WTC11 (cell line): ENCODE data around the gene IGHMBP2. TPM values are rescaled to one million over a fixed set of nuclear protein-coding genes. Genes with fewer than 3 reads are reported as not detected.

ENCODE experiments used
- ATAC-seq: fragments of 200-7000 bp; cut with Tn5 transposase; 2 replicates; pipeline ENCODE4 v1.10.0; 2021; ENCODE audit warnings: mild to moderate bottlenecking, moderate library complexity
- CTCF ChIA-PET: fragments of 300-600 bp; sonication (Branson Sonifier 250); formaldehyde crosslinking; loops from one replicate; lab custom pipeline; 2021; ENCODE audit warnings: antibody characterized with exemption; lab: Charles Lee
- POLR2A ChIA-PET: fragments of 350-600 bp; sonication (Branson Sonifier 250); formaldehyde crosslinking; loops from one replicate; lab custom pipeline; 2021; ENCODE audit warnings: antibody characterized with exemption; lab: Charles Lee
- DNase-seq: peaks from one replicate; pipeline ENCODE4 v3.0.0; 2021; ENCODE audit warnings: low spot score
- H3K27ac Mint-ChIP-seq: 2 replicates; pipeline ENCODE4 v1.8.0; 2021; ENCODE audit warnings: mixed read lengths
- H3K27me3 Mint-ChIP-seq: 2 replicates; pipeline ENCODE4 v1.8.0; 2021; ENCODE audit warnings: low read depth, mild to moderate bottlenecking, moderate library complexity, mixed read lengths
- H3K36me3 Mint-ChIP-seq: 2 replicates; pipeline ENCODE4 v1.8.0; 2021; ENCODE audit warnings: mixed read lengths
- H3K4me1 Mint-ChIP-seq: 2 replicates; pipeline ENCODE4 v1.8.0; 2022; ENCODE audit warnings: mixed read lengths
- H3K4me3 Mint-ChIP-seq: 2 replicates; pipeline ENCODE4 v1.8.0; 2021; ENCODE audit warnings: mild to moderate bottlenecking, moderate library complexity, mixed read lengths
- H3K9me3 Mint-ChIP-seq: 2 replicates; pipeline ENCODE4 v1.8.0; 2021; ENCODE audit warnings: mixed read lengths
- ATF3 ChIP-seq: sonication (generic); formaldehyde crosslinking; conservative IDR thresholded peaks from 2 replicates; pipeline ENCODE4 v1.8.1; 2022; ENCODE audit warnings: mild to moderate bottlenecking, missing genetic modification reagents
- CREB1 ChIP-seq: sonication (generic); formaldehyde crosslinking; IDR thresholded peaks from 2 replicates; pipeline ENCODE4 v1.8.0; 2023; ENCODE audit warnings: mild to moderate bottlenecking, missing genetic modification reagents
- GABPB1 ChIP-seq: sonication (generic); formaldehyde crosslinking; IDR thresholded peaks from 2 replicates; pipeline ENCODE4 v1.8.1; 2023; ENCODE audit warnings: mild to moderate bottlenecking, missing genetic modification reagents
- NR2C2 ChIP-seq: sonication (generic); formaldehyde crosslinking; IDR thresholded peaks from 2 replicates; pipeline ENCODE4 v1.8.0; 2022; ENCODE audit warnings: mild to moderate bottlenecking, missing genetic modification reagents
- RELA ChIP-seq: sonication (generic); formaldehyde crosslinking; IDR thresholded peaks from 2 replicates; pipeline ENCODE4 v1.8.1; 2022; ENCODE audit warnings: missing genetic modification reagents, mild to moderate bottlenecking, borderline replicate concordance
- RORB ChIP-seq: fragments of 250-450 bp; sonication (Bioruptor Pico); IDR thresholded peaks from 2 replicates; pipeline ENCODE4 v1.9.0; 2021; ENCODE audit warnings: mild to moderate bottlenecking
- STAT6 ChIP-seq: sonication (generic); formaldehyde crosslinking; conservative IDR thresholded peaks from 2 replicates; pipeline ENCODE4 v1.8.1; 2023; ENCODE audit warnings: mild to moderate bottlenecking, low read depth, missing genetic modification reagents, moderate library complexity
- TEAD1 ChIP-seq: sonication (generic); formaldehyde crosslinking; IDR thresholded peaks from 2 replicates; pipeline ENCODE4 v1.8.0; 2022; ENCODE audit warnings: mild to moderate bottlenecking, missing genetic modification reagents
- ZNF317 ChIP-seq: sonication (generic); formaldehyde crosslinking; IDR thresholded peaks from 2 replicates; pipeline ENCODE4 v1.8.1; 2023; ENCODE audit warnings: low read depth, mild to moderate bottlenecking, moderate library complexity, missing genetic modification reagents, borderline replicate concordance
- ZNF416 ChIP-seq: fragments of 250-450 bp; sonication (Bioruptor Pico); IDR thresholded peaks from 2 replicates; pipeline ENCODE4 v1.9.0; 2021; ENCODE audit warnings: mild to moderate bottlenecking, inconsistent platforms
- total RNA-seq: library from RNA; stranded (reverse); gene quantifications from 3 replicates; pipeline ENCODE4 v1.2.3, GENCODE V29; 2021
- TF ChIP-seq, protein P1 (sequence below): sonication (generic); formaldehyde crosslinking; IDR thresholded peaks from 2 replicates; pipeline ENCODE4 v1.8.0; 2023; ENCODE audit warnings: missing genetic modification reagents
- TF ChIP-seq, protein P2 (sequence below): sonication (generic); formaldehyde crosslinking; IDR thresholded peaks from 2 replicates; pipeline ENCODE4 v1.8.0; 2022; ENCODE audit warnings: mild to moderate bottlenecking, missing genetic modification reagents
- TF ChIP-seq, protein P3 (sequence below): sonication (generic); formaldehyde crosslinking; IDR thresholded peaks from 2 replicates; pipeline ENCODE4 v1.8.1; 2023; ENCODE audit warnings: mild to moderate bottlenecking, missing genetic modification reagents, moderate library complexity
- TF ChIP-seq, protein P4 (sequence below): sonication (generic); formaldehyde crosslinking; IDR thresholded peaks from 2 replicates; pipeline ENCODE4 v1.8.1; 2022; ENCODE audit warnings: low read depth, mild to moderate bottlenecking, moderate library complexity, missing genetic modification reagents, borderline replicate concordance
- TF ChIP-seq, protein P5 (sequence below): sonication (generic); formaldehyde crosslinking; IDR thresholded peaks from 2 replicates; pipeline ENCODE4 v1.8.1; 2022; ENCODE audit warnings: mild to moderate bottlenecking, moderate library complexity, missing genetic modification reagents
- TF ChIP-seq, protein P6 (sequence below): sonication (generic); formaldehyde crosslinking; IDR thresholded peaks from 2 replicates; pipeline ENCODE4 v1.8.0; 2022; ENCODE audit warnings: mild to moderate bottlenecking, missing genetic modification reagents
- TF ChIP-seq, protein P7 (sequence below): fragments of 250-450 bp; sonication (Bioruptor Pico); IDR thresholded peaks from 2 replicates; pipeline ENCODE4 v1.8.0; 2021; ENCODE audit warnings: mild to moderate bottlenecking

Gene IGHMBP2
- total RNA-seq, 1 experiment from 2014 or later = 22.5 TPM

DNA sequence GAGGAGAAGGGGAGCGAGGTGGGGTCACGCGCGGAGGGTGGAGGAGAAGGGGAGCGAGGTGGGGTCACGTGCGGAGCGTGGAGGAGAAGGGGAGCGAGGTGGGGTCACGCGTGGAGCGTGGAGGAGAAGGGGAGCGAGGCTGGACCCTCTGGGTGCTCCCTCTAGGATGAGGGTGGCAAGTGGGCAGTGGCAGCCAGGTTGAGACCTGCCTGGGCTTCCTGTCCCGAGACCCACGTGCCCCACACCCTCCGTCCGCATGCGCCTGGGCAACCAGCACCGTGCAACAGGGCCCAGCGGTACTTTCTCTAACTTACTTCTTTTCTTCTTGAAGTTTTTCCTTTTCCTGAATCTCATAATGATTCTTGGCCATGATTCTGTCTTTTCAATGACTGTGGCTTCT, 11.1 kb upstream of the IGHMBP2 start:
- ATAC-seq = no peak
- no peak overlapping the region for H3K4me3 Mint-ChIP-seq
- H3K27me3 Mint-ChIP-seq = no peaks in the 10 kb centered on the region
- no peak overlapping the region for H3K27ac Mint-ChIP-seq
- H3K4me1 Mint-ChIP-seq = peaks cover 5% of the 10 kb centered on the region
- DNase-seq = no peak
- ChIA-PET POLR2A (no interaction called here), CTCF (no interaction called here)
- H3K9me3 Mint-ChIP-seq = no peaks in the 10 kb centered on the region
- TF ChIP-seq, protein P1, sequence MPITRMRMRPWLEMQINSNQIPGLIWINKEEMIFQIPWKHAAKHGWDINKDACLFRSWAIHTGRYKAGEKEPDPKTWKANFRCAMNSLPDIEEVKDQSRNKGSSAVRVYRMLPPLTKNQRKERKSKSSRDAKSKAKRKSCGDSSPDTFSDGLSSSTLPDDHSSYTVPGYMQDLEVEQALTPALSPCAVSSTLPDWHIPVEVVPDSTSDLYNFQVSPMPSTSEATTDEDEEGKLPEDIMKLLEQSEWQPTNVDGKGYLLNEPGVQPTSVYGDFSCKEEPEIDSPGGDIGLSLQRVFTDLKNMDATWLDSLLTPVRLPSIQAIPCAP (CRISPR knock-in tag) = no peak
- TF ChIP-seq, protein P2, sequence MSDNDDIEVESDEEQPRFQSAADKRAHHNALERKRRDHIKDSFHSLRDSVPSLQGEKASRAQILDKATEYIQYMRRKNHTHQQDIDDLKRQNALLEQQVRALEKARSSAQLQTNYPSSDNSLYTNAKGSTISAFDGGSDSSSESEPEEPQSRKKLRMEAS (CRISPR knock-in tag) = no peak
- TF ChIP-seq, protein P3, sequence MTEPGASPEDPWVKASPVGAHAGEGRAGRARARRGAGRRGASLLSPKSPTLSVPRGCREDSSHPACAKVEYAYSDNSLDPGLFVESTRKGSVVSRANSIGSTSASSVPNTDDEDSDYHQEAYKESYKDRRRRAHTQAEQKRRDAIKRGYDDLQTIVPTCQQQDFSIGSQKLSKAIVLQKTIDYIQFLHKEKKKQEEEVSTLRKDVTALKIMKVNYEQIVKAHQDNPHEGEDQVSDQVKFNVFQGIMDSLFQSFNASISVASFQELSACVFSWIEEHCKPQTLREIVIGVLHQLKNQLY (CRISPR knock-in tag) = no peak
- TF ChIP-seq CREB1 (CRISPR knock-in tag) = no peak
- TF ChIP-seq RORB (CRISPR knock-in tag) = no peak
- TF ChIP-seq ATF3 = no peak
- TF ChIP-seq, protein P4, sequence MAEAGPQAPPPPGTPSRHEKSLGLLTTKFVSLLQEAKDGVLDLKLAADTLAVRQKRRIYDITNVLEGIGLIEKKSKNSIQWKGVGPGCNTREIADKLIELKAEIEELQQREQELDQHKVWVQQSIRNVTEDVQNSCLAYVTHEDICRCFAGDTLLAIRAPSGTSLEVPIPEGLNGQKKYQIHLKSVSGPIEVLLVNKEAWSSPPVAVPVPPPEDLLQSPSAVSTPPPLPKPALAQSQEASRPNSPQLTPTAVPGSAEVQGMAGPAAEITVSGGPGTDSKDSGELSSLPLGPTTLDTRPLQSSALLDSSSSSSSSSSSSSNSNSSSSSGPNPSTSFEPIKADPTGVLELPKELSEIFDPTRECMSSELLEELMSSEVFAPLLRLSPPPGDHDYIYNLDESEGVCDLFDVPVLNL = no peak
- TF ChIP-seq TEAD1 = no peak
- TF ChIP-seq, protein P5, sequence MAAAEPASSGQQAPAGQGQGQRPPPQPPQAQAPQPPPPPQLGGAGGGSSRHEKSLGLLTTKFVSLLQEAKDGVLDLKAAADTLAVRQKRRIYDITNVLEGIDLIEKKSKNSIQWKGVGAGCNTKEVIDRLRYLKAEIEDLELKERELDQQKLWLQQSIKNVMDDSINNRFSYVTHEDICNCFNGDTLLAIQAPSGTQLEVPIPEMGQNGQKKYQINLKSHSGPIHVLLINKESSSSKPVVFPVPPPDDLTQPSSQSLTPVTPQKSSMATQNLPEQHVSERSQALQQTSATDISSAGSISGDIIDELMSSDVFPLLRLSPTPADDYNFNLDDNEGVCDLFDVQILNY (CRISPR knock-in tag) = no peak
- no peak for TF ChIP-seq GABPB1 (CRISPR knock-in tag)
- no peak for TF ChIP-seq NR2C2 (CRISPR knock-in tag)
- no peak for TF ChIP-seq STAT6 (CRISPR knock-in tag)
- peaks cover 39% of the 10 kb centered on the region for H3K36me3 Mint-ChIP-seq

DNA sequence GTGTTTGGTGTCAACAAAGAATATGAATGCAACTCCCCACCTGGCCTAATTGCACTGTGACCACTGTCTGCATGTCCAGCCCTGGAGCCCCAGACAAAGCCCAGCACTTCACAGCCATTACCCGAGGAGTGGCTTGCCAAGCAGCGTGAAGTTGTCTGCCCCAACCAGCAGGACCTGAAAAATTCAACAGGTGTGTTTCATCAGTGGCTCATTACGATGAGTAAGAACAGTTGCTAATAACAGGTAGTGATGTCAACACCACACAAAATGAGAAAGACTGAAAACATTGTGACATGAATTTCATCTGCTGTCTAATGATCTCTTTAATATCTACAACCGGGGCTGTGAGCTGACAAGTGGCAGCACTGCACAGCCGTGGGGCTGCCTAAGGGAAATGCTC, 10.4 kb upstream of the IGHMBP2 start:
- ChIA-PET CTCF (no interaction called here), POLR2A (no interaction called here)
- H3K9me3 Mint-ChIP-seq = no peaks in the 10 kb centered on the region
- no peak overlapping the region for H3K27ac Mint-ChIP-seq
- no peak for TF ChIP-seq ZNF416 (CRISPR knock-in tag)
- no peak for TF ChIP-seq RELA (CRISPR knock-in tag)
- no peak for TF ChIP-seq ZNF317
- TF ChIP-seq GABPB1 (CRISPR knock-in tag) = no peak
- TF ChIP-seq, protein P6, sequence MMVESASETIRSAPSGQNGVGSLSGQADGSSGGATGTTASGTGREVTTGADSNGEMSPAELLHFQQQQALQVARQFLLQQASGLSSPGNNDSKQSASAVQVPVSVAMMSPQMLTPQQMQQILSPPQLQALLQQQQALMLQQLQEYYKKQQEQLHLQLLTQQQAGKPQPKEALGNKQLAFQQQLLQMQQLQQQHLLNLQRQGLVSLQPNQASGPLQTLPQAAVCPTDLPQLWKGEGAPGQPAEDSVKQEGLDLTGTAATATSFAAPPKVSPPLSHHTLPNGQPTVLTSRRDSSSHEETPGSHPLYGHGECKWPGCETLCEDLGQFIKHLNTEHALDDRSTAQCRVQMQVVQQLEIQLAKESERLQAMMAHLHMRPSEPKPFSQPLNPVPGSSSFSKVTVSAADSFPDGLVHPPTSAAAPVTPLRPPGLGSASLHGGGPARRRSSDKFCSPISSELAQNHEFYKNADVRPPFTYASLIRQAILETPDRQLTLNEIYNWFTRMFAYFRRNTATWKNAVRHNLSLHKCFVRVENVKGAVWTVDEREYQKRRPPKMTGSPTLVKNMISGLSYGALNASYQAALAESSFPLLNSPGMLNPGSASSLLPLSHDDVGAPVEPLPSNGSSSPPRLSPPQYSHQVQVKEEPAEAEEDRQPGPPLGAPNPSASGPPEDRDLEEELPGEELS (CRISPR knock-in tag) = no peak
- TF ChIP-seq, protein P7, sequence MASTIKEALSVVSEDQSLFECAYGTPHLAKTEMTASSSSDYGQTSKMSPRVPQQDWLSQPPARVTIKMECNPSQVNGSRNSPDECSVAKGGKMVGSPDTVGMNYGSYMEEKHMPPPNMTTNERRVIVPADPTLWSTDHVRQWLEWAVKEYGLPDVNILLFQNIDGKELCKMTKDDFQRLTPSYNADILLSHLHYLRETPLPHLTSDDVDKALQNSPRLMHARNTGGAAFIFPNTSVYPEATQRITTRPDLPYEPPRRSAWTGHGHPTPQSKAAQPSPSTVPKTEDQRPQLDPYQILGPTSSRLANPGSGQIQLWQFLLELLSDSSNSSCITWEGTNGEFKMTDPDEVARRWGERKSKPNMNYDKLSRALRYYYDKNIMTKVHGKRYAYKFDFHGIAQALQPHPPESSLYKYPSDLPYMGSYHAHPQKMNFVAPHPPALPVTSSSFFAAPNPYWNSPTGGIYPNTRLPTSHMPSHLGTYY (CRISPR knock-in tag) = no peak
- H3K27me3 Mint-ChIP-seq = no peaks in the 10 kb centered on the region
- H3K36me3 Mint-ChIP-seq = peaks cover 46% of the 10 kb centered on the region
- peaks cover 5% of the 10 kb centered on the region for H3K4me1 Mint-ChIP-seq
- no peak overlapping the region for H3K4me3 Mint-ChIP-seq
- ATAC-seq (no peak), DNase-seq (no peak)
